IMR-90 (cell line): Measurements from ENCODE around the gene CDK12. TPM values are rescaled to one million over a fixed set of nuclear protein-coding genes. Genes with fewer than 3 reads are reported as not detected.

Experiments used
- ATAC-seq: fragments of 200-7000 bp; cut with Tn5 transposase; 2 replicates; pipeline ENCODE4 v1.9.1; 2020; ENCODE audit warnings: low read depth, mild to moderate bottlenecking, moderate library complexity
- BruUV-seq: library from RNA; stranded (reverse); fragments of 400-500 nt; replicated peaks from 2 replicates; lab custom pipeline; 2021; lab: Mats Ljungman, UMichigan
- CTCF ChIA-PET: fragments of 300-600 bp; formaldehyde crosslinking; extraction: SDS; loops from one replicate; lab custom pipeline; 2021; ENCODE audit warnings: antibody characterized with exemption; lab: Yijun Ruan, JAX
- POLR2A ChIA-PET: fragments of 300-600 bp; sonication (Branson Sonifier 250); formaldehyde crosslinking; loops from one replicate; lab custom pipeline; 2022; ENCODE audit warnings: antibody characterized with exemption; ENCODE audit not compliant: unreplicated experiment; lab: Charles Lee
- DNase-seq: peaks from one replicate; pipeline ENCODE4 v3.0.0; 2013
- H2AFZ ChIP-seq: replicated peaks from 2 replicates; pipeline ENCODE3; 2013; ENCODE audit warnings: low read length, mild to moderate bottlenecking; ENCODE audit not compliant: poor library complexity
- H2AK5ac ChIP-seq: 2 replicates; pipeline ENCODE4 v1.6.1; 2013; ENCODE audit warnings: low read depth, low read length, inconsistent platforms
- H2AK9ac ChIP-seq: replicated peaks from 2 replicates; pipeline ENCODE3; 2013; ENCODE audit warnings: mild to moderate bottlenecking, low read depth, low read length, moderate library complexity; ENCODE audit not compliant: poor library complexity
- H2BK120ac ChIP-seq: 2 replicates; pipeline ENCODE4 v1.6.1; 2013; ENCODE audit warnings: low read depth, low read length, inconsistent platforms
- H2BK15ac ChIP-seq: 3 replicates; pipeline ENCODE4 v1.6.1; 2013; ENCODE audit warnings: low read depth, low read length, inconsistent platforms
- H2BK20ac ChIP-seq: 2 replicates; pipeline ENCODE4 v1.6.1; 2013; ENCODE audit warnings: low read depth, mild to moderate bottlenecking, inconsistent platforms, low read length, moderate library complexity
- H2BK5ac ChIP-seq: 2 replicates; pipeline ENCODE4 v1.6.1; 2013; ENCODE audit warnings: mild to moderate bottlenecking, low read depth, low read length, inconsistent platforms; ENCODE audit not compliant: poor library complexity, severe bottlenecking
- H3K14ac ChIP-seq: replicated peaks from 2 replicates; pipeline ENCODE4 v1.6.1; 2013; ENCODE audit warnings: low read depth, low read length, inconsistent platforms
- H3K18ac ChIP-seq: 2 replicates; pipeline ENCODE4 v1.6.1; 2013; ENCODE audit warnings: low read depth, low read length, control low read depth
- H3K23ac ChIP-seq: 2 replicates; pipeline ENCODE4 v1.6.1; 2013; ENCODE audit warnings: low read depth, low read length, inconsistent platforms
- H3K27ac ChIP-seq: 2 replicates; pipeline ENCODE4 v1.5.1; 2013; ENCODE audit warnings: mild to moderate bottlenecking, control low read depth, low read length; ENCODE audit not compliant: insufficient read depth
- H3K27me3 ChIP-seq: 2 replicates; pipeline ENCODE4 v1.6.1; 2013; ENCODE audit warnings: low read length; ENCODE audit not compliant: control insufficient read depth, insufficient read depth
- H3K36me3 ChIP-seq: 2 replicates; pipeline ENCODE4 v1.6.1; 2013; ENCODE audit warnings: low read length, mixed read lengths; ENCODE audit not compliant: control insufficient read depth, insufficient read depth
- H3K4ac ChIP-seq: 2 replicates; pipeline ENCODE4 v1.6.1; 2013; ENCODE audit warnings: low read depth, low read length, inconsistent platforms
- H3K4me1 ChIP-seq: 2 replicates; pipeline ENCODE4 v1.6.1; 2013; ENCODE audit warnings: low read length, mixed read lengths; ENCODE audit not compliant: control insufficient read depth, insufficient read depth
- H3K4me2 ChIP-seq: 2 replicates; pipeline ENCODE4 v1.6.1; 2013; ENCODE audit warnings: low read depth, mild to moderate bottlenecking, control low read depth, low read length, moderate library complexity
- H3K4me3 ChIP-seq: 2 replicates; pipeline ENCODE4 v1.5.1; 2013; ENCODE audit warnings: low read depth, mild to moderate bottlenecking, control low read depth, low read length, moderate library complexity; ENCODE audit not compliant: insufficient read depth
- H3K56ac ChIP-seq: 2 replicates; pipeline ENCODE4 v1.6.1; 2013; ENCODE audit warnings: low read length, inconsistent platforms; ENCODE audit not compliant: insufficient read depth; ENCODE audit errors: extremely low read depth
- H3K79me1 ChIP-seq, 2 experiments: 2 replicates each; pipeline ENCODE4 v1.6.1; 2013; ENCODE audit warnings: low read length in 2 of 2, inconsistent platforms in 1 of 2, low read depth in 1 of 2
- H3K9ac ChIP-seq: 2 replicates; pipeline ENCODE4 v1.6.1; 2013; ENCODE audit warnings: low read depth, low read length, control low read depth
- H3K9me1 ChIP-seq: 2 replicates; pipeline ENCODE4 v1.6.1; 2013; ENCODE audit warnings: low read length, inconsistent platforms; ENCODE audit not compliant: insufficient read depth
- H3K9me3 ChIP-seq: 2 replicates; pipeline ENCODE4 v1.6.1; 2013; ENCODE audit warnings: low read length; ENCODE audit not compliant: control insufficient read depth, insufficient read depth
- H4K20me1 ChIP-seq: 2 replicates; pipeline ENCODE4 v1.6.1; 2013; ENCODE audit warnings: low read length, inconsistent platforms; ENCODE audit not compliant: insufficient read depth
- H4K5ac ChIP-seq: 2 replicates; pipeline ENCODE4 v1.6.1; 2013; ENCODE audit warnings: mild to moderate bottlenecking, low read depth, low read length, control low read depth
- H4K8ac ChIP-seq, 2 experiments: 2 replicates each; pipeline ENCODE4 v1.6.1; 2013; ENCODE audit warnings: low read depth in 2 of 2, low read length in 2 of 2, control low read depth in 1 of 2, inconsistent platforms in 1 of 2
- H4K91ac ChIP-seq: 2 replicates; pipeline ENCODE4 v1.6.1; 2013; ENCODE audit warnings: low read depth, low read length, inconsistent platforms; ENCODE audit not compliant: insufficient read depth
- CHD1 ChIP-seq: IDR thresholded peaks from 2 replicates; pipeline ENCODE4 v1.6.1; 2012; ENCODE audit warnings: low read depth, low read length, improper control_type of control experiment
- CTCF ChIP-seq: conservative IDR thresholded peaks from 2 replicates; pipeline ENCODE4 v1.5.1; 2012; ENCODE audit warnings: mild to moderate bottlenecking, low read depth, low read length, improper control_type of control experiment
- MXI1 ChIP-seq: IDR thresholded peaks from 2 replicates; pipeline ENCODE4 v1.6.1; 2012; ENCODE audit warnings: low read depth, mild to moderate bottlenecking, low read length, moderate library complexity, borderline replicate concordance
- NFE2L2 ChIP-seq: fragments of 150-350 bp; IDR thresholded peaks from 2 replicates; pipeline ENCODE4 v1.6.1; 2016; ENCODE audit warnings: low read depth, mild to moderate bottlenecking, low read length
- RCOR1 ChIP-seq: IDR thresholded peaks from 2 replicates; pipeline ENCODE4 v1.6.1; 2012; ENCODE audit warnings: mild to moderate bottlenecking, low read length, improper control_type of control experiment; ENCODE audit not compliant: insufficient replicate concordance
- RFX5 ChIP-seq: IDR thresholded peaks from 2 replicates; pipeline ENCODE4 v1.8.0; 2012; ENCODE audit warnings: low read depth, mild to moderate bottlenecking, low read length, moderate library complexity
- SMC3 ChIP-seq: fragments of 150-350 bp; IDR thresholded peaks from 2 replicates; pipeline ENCODE4 v1.6.1; 2016; ENCODE audit warnings: low read depth, mild to moderate bottlenecking, antibody characterized with exemption, low read length, moderate library complexity
- WGBS, 2 experiments: methylation state at CpG; one replicate each; pipeline versions ENCODE4 v1.1.5 to v1.1.7; 2013; ENCODE audit warnings: missing lambda C conversion rate in 2 of 2; ENCODE audit not compliant: insufficient read length in 1 of 2; ENCODE audit errors: extremely low coverage in 2 of 2; 5-methylcytosine and 5-hydroxymethylcytosine counted together
- dilution Hi-C: fragments of 300-500 bp; cut with HindIII; formaldehyde crosslinking; loops from one replicate; pipeline ENCODE4 v1.14.3; 2018; ENCODE audit warnings: low sequenced_read_pairs; ENCODE audit not compliant: unreplicated experiment
- in situ Hi-C: fragments of 300-500 bp; cut with MboI; formaldehyde crosslinking; loops from 3 replicates; pipeline ENCODE4 v1.14.3; 2019; ENCODE audit warnings: low sequenced_read_pairs, inconsistent platforms, mixed read lengths
- intact Hi-C: fragments of 100-400 bp; cut with micrococcal nuclease; formaldehyde crosslinking; loops from 2 replicates; pipeline ENCODE4 v1.10.0; 2022
- polyA plus RNA-seq, 3 experiments: library from polyadenylated mRNA; depleted of rRNA; stranded (reverse); fragments of >200 nt; gene quantifications; 2 replicates each; pipeline ENCODE4 v1.2.3, GENCODE V29; 2012; ENCODE audit warnings: low replicate concordance in 1 of 3
- total RNA-seq: library from RNA; depleted of rRNA; stranded (reverse); fragments of >200 nt; gene quantifications from 2 replicates; pipeline ENCODE4 v1.2.3, GENCODE V29; 2012

CDK12 gene
- total and polyA plus RNA-seq, 2 of the 4 experiments (the other 2 are of a cell fraction) = 16.1 to 27.1 TPM

GRCh38 chr17:39543176-39543575, 81.9 kb downstream of the CDK12 start:
- Histone ChIP-seq H4K8ac (no peak overlapping the region), H3K9ac (no peak overlapping the region), H3K9me1 (no peaks in the 10 kb centered on the region; the same call in 1 of the 2 replicates), H3K4ac (no peak overlapping the region), H3K36me3 (peaks cover 9% of the 10 kb centered on the region), H2AFZ (no peak overlapping the region), H3K56ac (no peak overlapping the region), H3K23ac (no peak overlapping the region), H3K79me1 (no peaks in the 10 kb centered on the region), H4K91ac (no peak overlapping the region), H3K4me3 (no peak overlapping the region), H3K9me3 (no peaks in the 10 kb centered on the region), H4K5ac (no peak overlapping the region), H2BK20ac (no peak overlapping the region), H2BK120ac (no peak overlapping the region), H3K18ac (no peak overlapping the region), H4K20me1 (peaks cover 8% of the 10 kb centered on the region; the same call in 1 of the 2 replicates), H3K4me2 (no peak overlapping the region), H2AK9ac (no peak overlapping the region), H2BK5ac (no peak overlapping the region), H3K4me1 (no peaks in the 10 kb centered on the region), H2BK15ac (no peak overlapping the region), H2AK5ac (no peak overlapping the region), H3K27me3 (no peaks in the 10 kb centered on the region), H3K14ac (no peak overlapping the region), H3K27ac (no peak overlapping the region)
- intact Hi-C loops = no loop called here
- dilution Hi-C loops = no loop called here
- ATAC-seq = no peak
- CTCF ChIA-PET = no interaction called here
- in situ Hi-C loops = loop anchor here (5.0 kb wide), 1 partner anchor 79 kb away; no protein-coding TSS in a partner anchor
- no peak for DNase-seq
- no peak for TF ChIP-seq NFE2L2
- no peak for TF ChIP-seq CTCF
- TF ChIP-seq RCOR1 = no peak
- TF ChIP-seq RFX5 = no peak
- TF ChIP-seq SMC3 = no peak
- TF ChIP-seq CHD1 = no peak
- TF ChIP-seq MXI1 = no peak
- no TSS peak for BruUV-seq
- no CpG with 5 or more reads among the region's 1 CpG for WGBS, 2 experiments
- POLR2A ChIA-PET = no interaction called here
